GM06990 (cell line): ENCODE results near the gene OTOP3.

ENCODE experiments used
- DNase-seq: peaks from one replicate; pipeline ENCODE4 v3.0.0-alpha.2; 2011; ENCODE audit not compliant: insufficient read length; ENCODE audit errors: extremely low read depth
- H3K27me3 ChIP-seq: replicated peaks from 2 replicates; pipeline ENCODE4 v1.6.0; 2011; ENCODE audit warnings: low read length; ENCODE audit not compliant: control insufficient read depth, insufficient read depth
- H3K36me3 ChIP-seq: 2 replicates; pipeline ENCODE4 v1.5.1; 2011; ENCODE audit warnings: low read length; ENCODE audit not compliant: control insufficient read depth, insufficient read depth
- H3K4me3 ChIP-seq: replicated peaks from 2 replicates; pipeline ENCODE4 v1.5.1; 2011; ENCODE audit warnings: low read depth, mild to moderate bottlenecking, control low read depth, low read length
- CTCF ChIP-seq: IDR thresholded peaks from 2 replicates; pipeline ENCODE4 v1.5.1; 2011; ENCODE audit warnings: low read length, control low read depth, mild to moderate bottlenecking, inconsistent platforms; ENCODE audit not compliant: insufficient read depth, poor library complexity, severe bottlenecking

The OTOP3 gene

GRCh38 chr17:74986206-74986576, 50.5 kb downstream of the OTOP3 start:
- no peak for TF ChIP-seq CTCF
- Histone ChIP-seq H3K4me3 (no peak overlapping the region), H3K36me3 (no peaks in the 10 kb centered on the region), H3K27me3 (peaks cover 3% of the 10 kb centered on the region)
- DNase-seq: no peak

- Histone ChIP-seq H3K4me3 (peak within 1 kb of the TSS; percentile 50), H3K27me3 (peaks cover 2% of the 10 kb centered on the region), H3K36me3 (no peaks in the 10 kb centered on the region)
- DNase-seq: peak; percentile 89
- TF ChIP-seq CTCF: no peak
Measured at GRCh38 chr17:74987418-74987908, 51.8 kb downstream of the OTOP3 start, which contains the start of gene CDR2L. CDR2L (plus strand) TSS chr17:74987632; CDS start chr17:74988044, 412 bp downstream.

GRCh38 chr17:74987909-74988711, 52.4 kb downstream of the OTOP3 start:
- no peak for DNase-seq
- Histone ChIP-seq H3K27me3 (no peaks in the 10 kb centered on the region; the same call in none of the 2 replicates), H3K36me3 (no peaks in the 10 kb centered on the region), H3K4me3 (peak overlapping the region; percentile 48)
- no peak for TF ChIP-seq CTCF

- no peak overlapping the region for H3K4me3 ChIP-seq
- no peaks in the 10 kb centered on the region for H3K36me3 ChIP-seq
- no peak for DNase-seq
- H3K27me3 ChIP-seq: no peaks in the 10 kb centered on the region; the same call in 1 of the 2 replicates
- TF ChIP-seq CTCF: no peak
Measured at GRCh38 chr17:74990581-74991105, 54.9 kb downstream of the OTOP3 start.

- Histone ChIP-seq H3K36me3 (no peaks in the 10 kb centered on the region), H3K4me3 (no peak overlapping the region), H3K27me3 (no peaks in the 10 kb centered on the region; the same call in 1 of the 2 replicates)
- no peak for TF ChIP-seq CTCF
- no peak for DNase-seq
Measured at GRCh38 chr17:74992223-74992622, 56.5 kb downstream of the OTOP3 start.
